GM21619 (cell line): ENCODE data around the gene PAPPA.

ENCODE experiments used
- ATAC-seq: cut with Tn5 transposase; IDR thresholded peaks from one replicate; pipeline ENCODE4 v1.9.1; 2021; ENCODE audit not compliant: unreplicated experiment

Gene PAPPA

DNA sequence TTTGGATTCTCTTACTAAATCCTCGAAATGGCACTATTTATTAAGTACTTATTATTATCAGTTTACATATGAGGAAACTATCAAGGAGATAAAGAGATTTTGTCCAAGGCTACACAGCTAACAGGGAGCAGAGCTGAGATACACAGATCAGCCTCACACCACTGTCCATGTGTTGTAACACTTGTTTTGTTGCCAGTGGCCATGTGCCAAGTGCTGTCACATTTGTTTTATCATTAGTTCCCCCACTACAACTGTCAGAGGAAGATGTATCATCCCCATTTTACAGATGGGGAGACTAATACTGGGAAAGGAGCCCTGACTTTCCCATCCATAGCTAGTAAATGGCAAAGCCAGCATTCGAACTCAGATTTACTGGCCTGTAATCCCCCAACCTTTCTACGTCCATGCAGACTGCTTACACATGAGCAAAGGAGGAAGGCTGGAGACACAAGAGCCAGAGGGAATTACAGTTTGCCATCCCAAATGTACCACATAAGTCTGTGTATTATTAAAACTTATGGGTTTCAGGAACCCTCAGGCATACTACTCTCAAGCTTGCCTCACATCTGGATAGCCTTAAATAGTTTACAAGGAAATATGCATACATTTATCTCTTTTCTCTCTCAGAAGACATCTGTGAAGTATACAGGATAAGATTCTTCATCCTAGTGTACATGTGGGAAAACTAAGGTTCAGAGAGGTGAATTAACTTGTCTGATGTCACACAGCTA is 25.1 kb downstream of the PAPPA start:
- no peak for ATAC-seq

DNA sequence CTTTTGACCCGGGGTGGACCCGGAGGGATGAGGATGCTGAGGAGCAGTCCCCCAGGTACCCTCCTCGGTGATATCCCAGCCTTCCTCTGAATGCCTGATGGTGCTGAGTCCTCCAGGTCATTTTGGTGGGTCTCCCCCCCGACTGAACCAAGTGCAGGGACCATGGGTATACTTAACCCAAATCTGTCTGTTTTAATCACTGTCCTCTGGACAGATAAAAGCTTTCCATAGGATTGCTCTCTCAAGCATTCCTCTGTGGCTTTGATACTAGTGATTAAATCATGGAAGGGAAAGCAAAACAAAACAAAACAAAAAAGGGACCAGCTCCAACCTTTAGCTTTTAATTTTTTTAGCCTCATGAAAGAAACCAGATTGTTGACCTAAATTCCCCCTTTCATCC is 26.0 kb downstream of the PAPPA start:
- ATAC-seq: no peak

DNA sequence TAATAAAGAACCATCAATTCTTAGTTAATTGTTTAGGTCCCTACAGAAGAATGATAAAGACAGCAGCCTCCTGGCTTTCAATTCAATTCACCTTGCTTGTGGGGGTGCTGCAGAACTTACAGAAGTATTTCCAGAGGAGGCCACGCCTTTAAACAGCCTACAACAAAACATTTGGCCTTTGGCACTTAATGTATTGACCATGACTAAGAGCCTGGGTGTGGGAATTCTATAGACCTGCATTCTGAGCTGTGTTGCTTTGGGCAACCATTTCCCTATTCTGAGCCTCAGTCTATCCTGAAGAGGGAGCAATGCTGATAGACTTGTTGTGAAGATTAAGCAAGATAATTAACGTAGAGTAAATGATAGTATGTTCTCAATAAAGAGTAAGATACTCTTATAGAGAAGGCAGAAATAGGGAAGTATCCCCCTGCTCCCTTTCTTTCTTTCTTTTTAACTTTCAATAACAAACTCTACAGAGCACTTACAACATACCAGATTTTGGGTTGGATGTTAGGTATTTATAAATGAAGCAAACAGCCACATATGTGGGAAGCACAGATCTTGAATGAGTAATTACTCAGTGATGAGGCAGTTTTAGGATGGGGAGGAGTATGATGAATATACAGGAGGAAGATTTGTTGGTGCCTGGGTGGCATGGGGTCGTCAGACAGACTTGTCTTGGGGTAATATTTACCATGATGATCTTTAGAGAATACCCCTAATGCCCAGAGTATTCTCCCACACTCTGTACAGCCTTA is 28.4 kb downstream of the PAPPA start:
- ATAC-seq: no peak

DNA sequence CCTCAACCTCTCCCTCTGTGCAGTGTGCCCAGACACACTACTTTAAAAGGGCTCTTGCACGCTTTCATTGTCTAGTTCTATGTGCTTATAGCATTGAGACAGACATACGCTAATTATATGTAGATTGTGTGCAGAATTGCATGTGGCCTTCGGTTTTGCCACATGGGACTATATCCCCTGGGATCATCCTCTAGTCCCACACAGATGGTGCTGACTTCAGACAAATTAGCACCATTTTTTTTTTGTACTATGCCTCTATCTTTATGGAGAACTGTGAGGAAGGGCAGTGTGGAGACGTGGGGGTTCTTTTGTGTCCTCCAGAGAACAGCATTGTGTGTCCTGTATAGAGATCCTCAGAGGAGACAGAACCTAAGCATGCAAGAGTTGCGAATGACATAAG is 29.3 kb downstream of the PAPPA start:
- ATAC-seq: no peak

DNA sequence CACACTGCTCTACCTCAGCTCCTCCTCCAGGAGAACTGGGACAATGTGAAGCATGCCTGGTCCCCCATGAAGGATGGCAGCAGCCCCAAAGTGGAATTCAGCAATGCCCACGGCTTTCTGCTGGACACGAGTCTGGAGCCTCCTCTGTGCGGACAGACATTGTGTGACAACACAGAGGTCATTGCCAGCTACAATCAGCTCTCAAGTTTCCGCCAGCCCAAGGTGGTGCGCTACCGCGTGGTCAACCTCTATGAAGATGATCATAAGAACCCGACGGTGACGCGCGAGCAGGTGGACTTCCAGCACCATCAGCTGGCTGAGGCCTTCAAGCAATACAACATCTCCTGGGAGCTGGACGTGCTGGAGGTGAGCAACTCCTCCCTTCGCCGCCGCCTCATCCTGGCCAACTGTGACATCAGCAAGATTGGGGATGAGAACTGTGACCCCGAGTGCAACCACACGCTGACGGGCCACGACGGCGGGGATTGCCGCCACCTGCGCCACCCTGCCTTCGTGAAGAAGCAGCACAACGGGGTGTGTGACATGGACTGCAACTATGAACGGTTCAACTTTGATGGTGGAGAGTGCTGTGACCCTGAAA is 34.1 kb downstream of the PAPPA start:
- ATAC-seq: no peak

DNA sequence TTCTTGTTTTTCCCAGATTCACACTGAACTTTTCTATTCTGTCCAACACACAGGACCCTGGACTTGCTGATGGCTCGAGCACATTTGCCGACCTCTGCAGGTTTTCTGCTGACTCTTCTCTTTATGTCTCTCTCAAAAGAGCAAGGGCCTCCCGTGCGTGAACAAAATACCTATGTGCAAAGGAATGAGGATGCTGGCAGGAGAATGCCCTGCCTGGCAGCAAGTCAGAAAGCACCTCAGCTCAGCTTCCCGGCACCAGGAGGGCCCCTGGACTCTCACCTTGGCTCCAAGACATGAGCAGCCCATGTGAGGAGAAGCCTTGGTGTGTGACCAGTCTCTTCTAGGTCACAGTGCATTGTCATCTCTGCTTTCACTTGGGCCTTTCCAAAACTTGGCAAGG is 36.1 kb downstream of the PAPPA start:
- ATAC-seq: no peak

- ATAC-seq: no peak
Observed at GRCh38 chr9:116190637-116191396, 37.2 kb downstream of the PAPPA start.

GRCh38 chr9:116191576-116192415 is 38.2 kb downstream of the PAPPA start:
- ATAC-seq: no peak

DNA sequence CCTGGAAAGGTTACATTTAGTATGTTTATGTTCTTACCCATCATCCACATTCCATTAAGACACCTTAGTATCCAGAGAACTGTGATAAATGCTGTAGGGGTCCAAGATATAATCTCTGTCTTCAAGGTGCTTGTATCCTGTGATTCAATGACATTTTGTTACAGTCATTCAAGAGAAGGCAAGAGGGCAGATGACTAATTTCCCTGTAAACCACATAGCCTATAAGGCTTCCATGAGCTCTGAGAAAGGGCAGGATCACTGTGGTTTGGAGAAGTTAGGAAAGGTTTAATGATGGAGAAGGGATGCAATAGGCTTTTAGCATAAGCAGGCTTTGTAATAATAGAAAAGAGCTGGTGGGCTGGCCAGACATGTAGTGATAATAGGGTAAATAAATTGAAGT is 40.0 kb downstream of the PAPPA start:
- no peak for ATAC-seq

GRCh38 chr9:116196806-116197205 is 43.2 kb downstream of the PAPPA start:
- ATAC-seq: no peak

DNA sequence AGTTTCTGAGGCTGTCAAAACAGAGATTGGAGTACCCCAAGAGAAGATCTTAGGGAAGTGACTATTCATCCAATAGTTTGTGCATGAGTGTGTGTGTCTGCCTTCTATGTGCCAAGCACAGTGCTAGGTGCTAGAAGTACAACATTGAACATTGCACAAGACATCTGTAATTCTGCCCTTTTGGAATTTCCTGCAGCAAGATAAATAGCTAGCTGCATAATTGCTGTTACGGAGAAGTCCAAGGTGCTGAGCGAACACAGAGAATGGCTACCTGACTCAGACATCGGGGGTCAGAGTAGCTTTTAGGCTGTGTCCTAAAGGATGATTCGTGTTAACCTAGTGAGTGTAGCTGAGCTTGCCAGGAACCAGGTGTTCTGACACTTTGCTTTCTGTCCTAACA is 44.8 kb downstream of the PAPPA start:
- no peak for ATAC-seq

DNA sequence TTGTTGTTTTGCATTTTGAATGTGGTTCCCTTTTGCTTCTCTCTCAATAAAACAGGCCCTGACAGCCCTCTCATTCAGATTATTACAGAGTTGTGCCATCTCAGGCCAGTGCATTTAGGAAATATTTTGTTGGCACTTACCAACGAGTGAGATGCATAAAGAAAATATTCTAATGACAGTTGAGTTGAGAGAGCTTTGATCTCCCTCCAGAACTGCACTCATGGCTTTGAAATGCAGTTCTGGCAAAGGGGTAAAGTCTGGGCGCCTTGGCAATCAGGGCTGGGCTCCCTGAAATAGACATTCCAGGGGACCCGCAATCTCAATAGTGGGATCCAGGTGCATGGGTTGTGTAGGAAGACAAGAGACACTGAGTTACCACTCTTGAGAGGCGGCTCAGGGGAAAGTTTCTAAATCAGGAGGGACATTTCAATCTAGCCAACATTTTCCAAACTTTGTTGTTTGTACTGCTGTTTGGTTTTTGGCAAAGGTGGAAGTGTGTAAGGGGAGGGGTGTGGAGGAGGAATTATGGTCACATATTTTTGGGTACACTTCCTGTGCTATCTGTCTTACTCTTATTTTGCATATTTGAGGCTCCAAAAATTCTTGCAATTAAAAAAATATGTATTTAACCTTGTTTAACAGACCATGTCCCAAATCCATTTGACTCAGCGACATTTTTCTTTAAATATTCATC is 48.8 kb downstream of the PAPPA start:
- ATAC-seq: no peak

DNA sequence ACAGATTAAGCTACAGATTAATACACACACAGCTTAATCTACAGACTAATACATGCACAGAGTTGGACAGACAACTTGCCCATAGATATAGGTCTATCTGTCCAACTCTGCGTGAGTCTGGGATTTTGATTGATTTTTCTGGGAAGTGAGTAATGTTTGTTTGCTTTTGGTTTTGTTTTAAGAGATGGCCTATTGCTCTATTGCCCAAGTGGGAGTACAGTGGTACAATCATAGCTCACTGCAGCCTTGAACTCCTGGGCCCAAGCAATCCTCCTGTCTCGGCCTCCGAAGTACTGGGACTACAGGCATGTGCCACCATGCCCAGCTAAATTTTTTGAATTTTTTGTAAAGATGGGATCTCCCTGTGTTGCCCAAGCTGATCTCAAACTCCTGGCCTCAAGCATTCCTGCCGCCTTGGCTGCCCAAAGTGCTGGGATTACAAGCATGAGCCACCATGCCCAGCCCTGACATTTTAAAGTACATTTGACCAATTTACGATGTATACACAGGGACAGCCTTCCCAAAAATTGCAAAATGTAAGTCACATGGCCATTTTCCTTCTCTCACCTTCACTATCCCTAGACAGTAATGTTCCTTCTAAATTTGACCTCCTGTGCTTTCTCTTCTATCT is 50.8 kb downstream of the PAPPA start:
- no peak for ATAC-seq

DNA sequence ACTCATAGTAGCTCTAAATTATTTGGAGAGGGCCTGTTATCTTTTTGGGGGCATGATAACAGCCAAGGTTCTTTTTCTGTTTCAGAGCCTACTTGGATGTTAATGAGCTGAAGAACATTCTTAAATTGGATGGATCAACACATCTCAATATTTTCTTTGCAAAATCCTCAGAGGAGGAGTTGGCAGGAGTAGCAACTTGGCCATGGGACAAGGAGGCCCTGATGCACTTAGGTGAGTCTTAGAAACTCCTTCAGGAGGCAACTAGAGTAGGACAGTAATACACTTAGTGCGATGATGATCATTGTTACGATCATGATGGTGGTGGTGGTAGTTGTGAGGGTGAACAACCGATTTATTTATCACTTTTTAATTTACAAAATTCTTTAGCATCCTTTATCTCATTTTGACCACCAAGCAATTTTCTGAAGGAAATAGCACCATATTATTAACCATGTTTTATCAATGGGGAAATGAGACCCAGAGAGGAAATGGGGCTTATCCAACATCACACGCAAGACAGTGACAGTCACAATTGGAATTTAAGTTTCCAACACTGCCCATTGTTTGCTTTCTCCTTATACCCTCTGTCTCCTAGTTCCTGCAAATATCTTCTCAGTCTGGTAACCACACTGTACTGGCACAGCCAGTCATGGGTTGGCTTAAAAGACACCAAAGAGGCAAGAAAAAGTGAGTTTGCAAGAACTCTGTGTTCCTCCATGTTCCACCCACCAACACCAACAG is 54.0 kb downstream of the PAPPA start:
- ATAC-seq: no peak

GRCh38 chr9:116208417-116209232 is 55.0 kb downstream of the PAPPA start:
- no peak for ATAC-seq

GRCh38 chr9:116209414-116210116 is 56.0 kb downstream of the PAPPA start:
- ATAC-seq: no peak

DNA sequence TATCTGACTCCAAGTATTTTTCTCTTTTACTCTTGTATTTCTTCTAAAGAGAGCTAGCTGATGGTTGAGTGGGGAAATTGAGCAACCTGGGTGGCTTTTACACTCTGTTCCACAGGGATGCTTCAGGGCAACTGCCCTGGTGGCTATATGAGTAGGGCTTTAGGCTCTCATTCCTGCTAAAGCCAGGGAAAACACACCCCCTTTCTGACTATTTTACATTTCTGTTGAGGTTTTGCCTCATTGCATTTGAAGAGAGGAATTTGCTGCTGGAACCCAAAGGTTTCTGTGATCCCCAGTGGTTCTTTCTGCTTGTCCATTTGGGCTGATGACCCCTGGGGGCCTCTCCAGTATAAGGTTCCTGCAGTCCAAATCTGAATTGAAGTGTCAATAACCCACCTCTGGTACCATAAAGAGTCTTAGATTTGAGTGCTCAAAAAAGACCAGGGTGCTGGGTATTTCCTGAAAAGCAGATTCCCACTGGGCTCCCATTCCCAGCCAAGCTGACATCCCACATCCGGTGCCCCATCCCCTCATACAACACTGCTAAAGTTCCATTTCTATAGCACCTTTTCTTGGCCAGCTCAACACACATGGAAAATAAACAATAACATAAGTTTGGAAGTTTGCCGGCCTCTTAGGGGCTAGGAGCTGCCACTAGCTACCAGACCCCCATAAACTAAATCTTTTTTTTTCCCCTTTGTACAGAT is 59.5 kb downstream of the PAPPA start:
- no peak for ATAC-seq
